Body of pancreas (tissue), 4 donors: Measurements from ENCODE around the gene PCDHB13. TPM values are rescaled to one million over a fixed set of nuclear protein-coding genes. Genes with fewer than 3 reads are reported as not detected.
A peak's percentile ranks its signal among the peaks of the same experiment; 100 is the strongest.
"Not testable (repeated sequence)": the region's sequence is repeated elsewhere in the genome, so short reads cannot be mapped to it uniquely, and the experiment has no call there.

Experiments
- ATAC-seq: fragments of 150-250 bp; one replicate; pipeline ENCODE4 v1.9.1; 2016
- DNase-seq, 4 donors: peaks; one replicate each; pipeline ENCODE4 v3.0.0-alpha.2; 2019
- H3K27ac ChIP-seq, 4 donors: fragments of 200-600 bp; sonication (generic); 1 replicate in 3 of 4; 2 replicates in 1 of 4; pipeline versions ENCODE4 v1.5.1 to v1.6.1; 2016 to 2019; ENCODE audit warnings: mild to moderate bottlenecking in 1 of 4, mixed read lengths in 1 of 4, moderate library complexity in 1 of 4
- H3K27me3 ChIP-seq, 2 donors: fragments of 200-600 bp; sonication (generic); one replicate each; pipeline ENCODE4 v1.6.0; 2016; ENCODE audit warnings: mild to moderate bottlenecking in 1 of 2
- H3K36me3 ChIP-seq, 2 donors: fragments of 200-600 bp; sonication (generic); replicated peaks in 1 of 2; 2 replicates each; pipeline ENCODE4 v1.5.1; 2016; ENCODE audit warnings: low read depth in 2 of 2; ENCODE audit not compliant: insufficient read depth in 1 of 2
- H3K4me1 ChIP-seq: fragments of 200-600 bp; sonication (generic); one replicate; pipeline ENCODE4 v1.6.0; 2016
- H3K4me3 ChIP-seq, 2 donors: fragments of 200-600 bp; sonication (generic); 1 replicate in 1 of 2; 2 replicates in 1 of 2; pipeline ENCODE4 v1.5.1; 2016 to 2019
- H3K9me3 ChIP-seq, 3 donors: fragments of 200-600 bp; sonication (generic); 1 replicate in 2 of 3; 2 replicates in 1 of 3; pipeline ENCODE4 v1.5.1; 2016
- CTCF ChIP-seq, 7 experiments: fragments of 450-650 bp in 4 of 7; fragments of 200-600 bp in 3 of 7; sonication (generic) in 3 of 7; IDR thresholded peaks; one replicate each; pipeline ENCODE4 v1.5.1; 2016 to 2019; ENCODE audit warnings: antibody characterized with exemption in 7 of 7
- POLR2A ChIP-seq, 3 donors: fragments of 450-650 bp; IDR thresholded peaks; one replicate each; pipeline ENCODE4 v1.6.1; 2016; ENCODE audit warnings: antibody characterized with exemption in 3 of 3, mild to moderate bottlenecking in 2 of 3
- WGBS, 2 donors: methylation state at CpG; one replicate each; pipeline ENCODE4 v1.1.5; 2017; 5-methylcytosine and 5-hydroxymethylcytosine counted together
- intact Hi-C: fragments of 100-400 bp; cut with DNase I; formaldehyde crosslinking; loops from one replicate; pipeline ENCODE4 v1.15.1; 2023
- total RNA-seq, 2 donors: library from RNA; depleted of rRNA; stranded (reverse); fragments of >200 nt; gene quantifications; one replicate each; pipeline ENCODE4 v1.1.0, GENCODE V29; 2016

Gene PCDHB13
- total RNA-seq, 2 donors from 2014 or later: 6.5 to 7.6 TPM

GRCh38 chr5:141186897-141187512, 26.7 kb upstream of the PCDHB13 start, which contains the start of gene PCDHB9:
Gene PCDHB9 (plus strand): TSS chr5:141187161. CDS start chr5:141187319, 158 bp downstream.
- no peaks in the 10 kb centered on the region for H3K4me1 ChIP-seq
- TF ChIP-seq CTCF (IDR thresholded peaks at IDR 0.05): peak in 6 of 7 experiments; percentile 13 to 31 (median 26)
- TF ChIP-seq POLR2A (IDR thresholded peaks at IDR 0.05): no peak
- no peaks in the 10 kb centered on the region for H3K36me3 ChIP-seq
- no peak within 1 kb of the TSS for H3K4me3 ChIP-seq
- no peaks in the 10 kb centered on the region for H3K27me3 ChIP-seq
- no peak within 1 kb of the TSS for H3K27ac ChIP-seq
- H3K9me3 ChIP-seq: peaks cover 0 to 24% (median 0%) of the 10 kb centered on the region in 3 donors
- WGBS, 2 donors: 18 to 25% methylated on average over 9 of the region's 9 CpGs
- intact Hi-C loops: no loop called here
- ATAC-seq (no peak), DNase-seq (peak in 3 of 4 donors; percentile 15 to 36 (median 30))

GRCh38 chr5:141188682-141189081, 25.0 kb upstream of the PCDHB13 start:
- ATAC-seq, intact Hi-C loops, H3K4me3 ChIP-seq, H3K36me3 ChIP-seq, H3K4me1 ChIP-seq, H3K27me3 ChIP-seq, DNase-seq, H3K27ac ChIP-seq: not testable (repeated sequence)
- 19 to 36% methylated on average over 10 to 31 of the region's 37 CpGs for WGBS, 2 donors
- H3K9me3 ChIP-seq: peaks cover 0 to 15% (median 0%) of the 10 kb centered on the region in 3 donors

GRCh38 chr5:141189131-141189530, 24.6 kb upstream of the PCDHB13 start:
- H3K27ac ChIP-seq, H3K27me3 ChIP-seq, H3K36me3 ChIP-seq, ATAC-seq, DNase-seq, H3K4me1 ChIP-seq, intact Hi-C loops, H3K4me3 ChIP-seq: not testable (repeated sequence)
- peaks cover 0 to 14% (median 0%) of the 10 kb centered on the region in 3 donors for H3K9me3 ChIP-seq
- WGBS, 2 donors: 38 to 64% methylated on average over 5 to 15 of the region's 35 CpGs

GRCh38 chr5:141192110-141192725, 21.5 kb upstream of the PCDHB13 start, which contains the start of gene PCDHB10:
Gene PCDHB10 (plus strand): TSS chr5:141192353. CDS start chr5:141192553, 200 bp downstream.
- peaks cover 0 to 21% (median 0%) of the 10 kb centered on the region in 3 donors for H3K9me3 ChIP-seq

GRCh38 chr5:141194332-141194731, 19.4 kb upstream of the PCDHB13 start:
- H3K27ac ChIP-seq, DNase-seq, H3K36me3 ChIP-seq, H3K4me1 ChIP-seq, ATAC-seq, H3K4me3 ChIP-seq, H3K27me3 ChIP-seq, intact Hi-C loops: not testable (repeated sequence)
- H3K9me3 ChIP-seq: peaks cover 0 to 28% (median 0%) of the 10 kb centered on the region in 3 donors
- WGBS, 2 donors: 20% methylated on average over 21 of the region's 37 CpGs; no CpG with 5 or more reads in 1 of the 2 donors

More at GRCh38 chr5:141192110-141192725, 21.5 kb upstream of the PCDHB13 start, which contains the start of gene PCDHB10:
- no peaks in the 10 kb centered on the region for H3K4me1 ChIP-seq
- no peaks in the 10 kb centered on the region for H3K27me3 ChIP-seq
- WGBS, 2 donors: 5 to 6% methylated on average over 8 to 10 of the region's 10 CpGs
- peak in 5 of 7 experiments; percentile 9 to 25 (median 23) for TF ChIP-seq CTCF (IDR thresholded peaks at IDR 0.05)
- TF ChIP-seq POLR2A (IDR thresholded peaks at IDR 0.05): no peak
- peak in 3 of 4 donors; percentile 20 to 40 (median 26) for DNase-seq
- ATAC-seq: no peak
- no peak within 1 kb of the TSS for H3K27ac ChIP-seq
- H3K36me3 ChIP-seq: no peaks in the 10 kb centered on the region
- no peak within 1 kb of the TSS for H3K4me3 ChIP-seq
- intact Hi-C loops: no loop called here

GRCh38 chr5:141196363-141196762, 17.4 kb upstream of the PCDHB13 start:
- H3K4me3 ChIP-seq: no peak overlapping the region
- H3K36me3 ChIP-seq: no peaks in the 10 kb centered on the region
- no peaks in the 10 kb centered on the region for H3K27me3 ChIP-seq
- ATAC-seq (no peak), DNase-seq (no peak)
- no peaks in the 10 kb centered on the region for H3K4me1 ChIP-seq
- intact Hi-C loops: no loop called here
- H3K27ac ChIP-seq: no peak overlapping the region
- peaks cover 0 to 28% (median 0%) of the 10 kb centered on the region in 3 donors for H3K9me3 ChIP-seq
- WGBS, 2 donors: 36 to 47% methylated on average over 3 of the region's 3 CpGs
- TF ChIP-seq POLR2A (IDR thresholded peaks at IDR 0.05): no peak
- TF ChIP-seq CTCF (IDR thresholded peaks at IDR 0.05): no peak
